HEK293T (cell line): ENCODE measurements around the gene PTGES.
"Not testable (repeated sequence)": the region's sequence is repeated elsewhere in the genome, so short reads cannot be mapped to it uniquely, and the experiment has no call there.

Source experiments
- CTCF ChIA-PET: fragments of 350-600 bp; formaldehyde crosslinking; extraction: SDS; loops from one replicate; lab custom pipeline; 2021; ENCODE audit warnings: antibody characterized with exemption, inconsistent platforms; lab: Yijun Ruan, JAX
- POLR2A ChIA-PET: fragments of 350-600 bp; formaldehyde crosslinking; extraction: SDS; loops from one replicate; lab custom pipeline; 2020; ENCODE audit warnings: antibody characterized with exemption, inconsistent platforms; lab: Yijun Ruan, JAX
- DNase-seq: peaks from one replicate; pipeline ENCODE4 v3.0.0; 2012; ENCODE audit warnings: mixed read lengths; ENCODE audit errors: extremely low spot score
- ARNT ChIP-seq: fragments of 450-650 bp; IDR thresholded peaks from 2 replicates; pipeline ENCODE4 v1.6.1; 2017; ENCODE audit warnings: mild to moderate bottlenecking
- BHLHE40 ChIP-seq: fragments of 450-650 bp; IDR thresholded peaks from 2 replicates; pipeline ENCODE4 v1.6.1; 2016; ENCODE audit warnings: mild to moderate bottlenecking, moderate library complexity, borderline replicate concordance
- CTBP1 ChIP-seq: fragments of 450-650 bp; IDR thresholded peaks from 2 replicates; pipeline ENCODE4 v1.6.1; 2016; ENCODE audit warnings: borderline replicate concordance
- ELF4 ChIP-seq: fragments of 450-650 bp; IDR thresholded peaks from 2 replicates; pipeline ENCODE4 v1.6.1; 2017; ENCODE audit warnings: antibody characterized with exemption
- FOXA1 ChIP-seq: fragments of 450-650 bp; IDR thresholded peaks from 2 replicates; pipeline ENCODE4 v1.6.1; 2016; ENCODE audit warnings: mild to moderate bottlenecking
- FOXK2 ChIP-seq: fragments of 450-650 bp; IDR thresholded peaks from 2 replicates; pipeline ENCODE4 v1.6.1; 2016; ENCODE audit warnings: mild to moderate bottlenecking
- FOXM1 ChIP-seq: fragments of 450-650 bp; IDR thresholded peaks from 2 replicates; pipeline ENCODE4 v1.6.1; 2017; ENCODE audit warnings: mild to moderate bottlenecking, borderline replicate concordance
- HDGF ChIP-seq: fragments of 450-650 bp; IDR thresholded peaks from 2 replicates; pipeline ENCODE4 v1.6.1; 2017; ENCODE audit warnings: antibody characterized with exemption, borderline replicate concordance
- L3MBTL2 ChIP-seq: fragments of 450-650 bp; conservative IDR thresholded peaks from 2 replicates; pipeline ENCODE4 v1.6.1; 2016; ENCODE audit warnings: mild to moderate bottlenecking
- LEF1 ChIP-seq: fragments of 450-650 bp; IDR thresholded peaks from 2 replicates; pipeline ENCODE4 v1.6.1; 2017; ENCODE audit warnings: mild to moderate bottlenecking, borderline replicate concordance
- NFRKB ChIP-seq: fragments of 450-650 bp; IDR thresholded peaks from 2 replicates; pipeline ENCODE4 v1.6.1; 2016; ENCODE audit warnings: mild to moderate bottlenecking, moderate library complexity
- SP1 ChIP-seq: fragments of 450-650 bp; IDR thresholded peaks from 2 replicates; pipeline ENCODE4 v1.6.1; 2017
- SUZ12 ChIP-seq: fragments of 450-650 bp; IDR thresholded peaks from 2 replicates; pipeline ENCODE4 v1.6.1; 2016; ENCODE audit warnings: mild to moderate bottlenecking
- TARDBP ChIP-seq: fragments of 450-650 bp; IDR thresholded peaks from 2 replicates; pipeline ENCODE4 v1.6.1; 2016
- ZNF384 ChIP-seq: fragments of 450-650 bp; IDR thresholded peaks from 2 replicates; pipeline ENCODE4 v1.6.1; 2016
- TF ChIP-seq, protein P1 (sequence below): fragments of 450-650 bp; IDR thresholded peaks from 2 replicates; pipeline ENCODE4 v1.6.1; 2016

Gene PTGES, protein sequence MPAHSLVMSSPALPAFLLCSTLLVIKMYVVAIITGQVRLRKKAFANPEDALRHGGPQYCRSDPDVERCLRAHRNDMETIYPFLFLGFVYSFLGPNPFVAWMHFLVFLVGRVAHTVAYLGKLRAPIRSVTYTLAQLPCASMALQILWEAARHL

DNA sequence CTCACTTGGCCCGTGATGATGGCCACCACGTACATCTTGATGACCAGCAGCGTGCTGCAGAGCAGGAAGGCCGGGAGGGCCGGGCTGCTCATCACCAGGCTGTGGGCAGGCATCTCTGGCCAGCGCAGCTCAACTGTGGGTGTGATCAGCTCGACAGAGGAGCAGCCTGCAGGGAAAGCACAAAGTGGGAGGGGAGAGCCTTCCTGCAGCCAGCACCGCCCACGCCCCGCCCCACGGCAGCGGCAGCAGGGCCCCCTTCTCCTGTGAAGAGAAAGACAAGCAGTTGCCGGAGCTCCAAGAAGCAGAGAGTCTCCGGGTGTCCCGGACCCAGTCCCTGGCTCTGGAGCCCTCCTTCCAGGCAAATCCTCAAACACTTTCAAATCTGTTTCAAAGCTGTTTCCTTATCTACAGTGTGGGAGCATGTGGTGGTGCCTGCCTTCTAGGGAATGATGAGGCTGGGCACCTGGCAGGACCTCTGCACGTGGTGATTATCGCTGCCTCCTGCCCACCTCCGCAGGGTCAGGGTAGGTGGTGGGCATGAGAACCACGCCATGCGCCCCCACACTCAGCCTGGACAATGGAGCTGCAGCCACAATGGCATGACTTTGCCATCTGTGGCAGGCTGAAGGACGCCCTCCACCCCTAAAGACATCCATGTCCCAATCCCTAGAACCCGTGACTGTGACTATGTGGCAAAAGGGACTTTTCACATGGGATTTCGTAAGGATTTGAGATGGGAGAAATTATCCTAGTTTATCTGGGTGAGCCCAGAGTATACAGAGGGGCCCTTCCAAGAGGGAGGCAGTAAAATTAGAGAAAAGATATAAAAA, at the start of gene PTGES:
TSS of gene PTGES (minus strand) at position 143 of the 830 bp plus-strand sequence. CDS start at position 113, 30 bp downstream.
- peak; percentile 70 for DNase-seq
- no peak for TF ChIP-seq ARNT
- TF ChIP-seq HDGF, result no peak
- TF ChIP-seq SP1, result no peak
- no peak for TF ChIP-seq LEF1
- TF ChIP-seq TARDBP, result no peak
- TF ChIP-seq L3MBTL2, result no peak
- no peak for TF ChIP-seq ELF4
- no peak for TF ChIP-seq BHLHE40
- no peak for TF ChIP-seq FOXK2
- ChIA-PET CTCF (interaction anchor here (0.5 kb wide), 1 partner anchor 1190 kb away, joined by 5 read pairs; no protein-coding TSS in a partner anchor), POLR2A (interaction anchor here (0.8 to 1.3 kb wide), 2 partner anchors 15 to 23 kb away, joined by 3 to 5 read pairs; no protein-coding TSS in a partner anchor)

DNA sequence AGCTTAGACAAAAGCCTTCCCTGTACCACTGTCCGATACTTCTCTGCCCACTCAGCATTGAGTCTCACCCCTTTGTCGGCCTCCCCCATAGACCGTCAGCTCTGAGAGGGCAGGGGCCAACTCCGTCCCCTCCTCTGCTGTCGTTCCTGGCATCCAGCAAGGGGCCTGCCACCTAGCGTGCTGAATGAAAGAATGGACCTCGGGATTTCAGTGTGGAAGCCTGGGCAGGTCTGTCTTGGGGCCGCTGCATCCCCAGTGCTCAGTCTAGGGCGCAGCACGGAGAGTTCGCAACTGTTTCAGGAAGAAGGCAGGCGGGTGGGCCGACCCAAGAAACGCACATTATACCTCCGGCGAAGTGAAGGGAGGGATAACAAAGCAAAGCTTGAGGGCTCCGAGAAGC, 48.7 kb upstream of the PTGES start:
- TF ChIP-seq, protein P1, sequence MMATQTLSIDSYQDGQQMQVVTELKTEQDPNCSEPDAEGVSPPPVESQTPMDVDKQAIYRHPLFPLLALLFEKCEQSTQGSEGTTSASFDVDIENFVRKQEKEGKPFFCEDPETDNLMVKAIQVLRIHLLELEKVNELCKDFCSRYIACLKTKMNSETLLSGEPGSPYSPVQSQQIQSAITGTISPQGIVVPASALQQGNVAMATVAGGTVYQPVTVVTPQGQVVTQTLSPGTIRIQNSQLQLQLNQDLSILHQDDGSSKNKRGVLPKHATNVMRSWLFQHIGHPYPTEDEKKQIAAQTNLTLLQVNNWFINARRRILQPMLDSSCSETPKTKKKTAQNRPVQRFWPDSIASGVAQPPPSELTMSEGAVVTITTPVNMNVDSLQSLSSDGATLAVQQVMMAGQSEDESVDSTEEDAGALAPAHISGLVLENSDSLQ, result no peak
- TF ChIP-seq SP1, result no peak
- TF ChIP-seq ELF4, result no peak
- TF ChIP-seq FOXM1, result no peak
- TF ChIP-seq ZNF384, result no peak
- TF ChIP-seq LEF1, result no peak
- no peak for TF ChIP-seq FOXA1
- no peak for TF ChIP-seq L3MBTL2
- TF ChIP-seq CTBP1, result no peak
- TF ChIP-seq SUZ12, result no peak
- TF ChIP-seq TARDBP, result no peak
- no peak for TF ChIP-seq BHLHE40
- TF ChIP-seq HDGF, result no peak
- TF ChIP-seq NFRKB, result no peak
- TF ChIP-seq FOXK2, result no peak
- TF ChIP-seq ARNT, result no peak
- no peak for DNase-seq
- POLR2A ChIA-PET, result no interaction called here
- CTCF ChIA-PET, result interaction anchor here (0.7 kb wide), 1 partner anchor 26 kb away, joined by 3 read pairs; no protein-coding TSS in a partner anchor

DNA sequence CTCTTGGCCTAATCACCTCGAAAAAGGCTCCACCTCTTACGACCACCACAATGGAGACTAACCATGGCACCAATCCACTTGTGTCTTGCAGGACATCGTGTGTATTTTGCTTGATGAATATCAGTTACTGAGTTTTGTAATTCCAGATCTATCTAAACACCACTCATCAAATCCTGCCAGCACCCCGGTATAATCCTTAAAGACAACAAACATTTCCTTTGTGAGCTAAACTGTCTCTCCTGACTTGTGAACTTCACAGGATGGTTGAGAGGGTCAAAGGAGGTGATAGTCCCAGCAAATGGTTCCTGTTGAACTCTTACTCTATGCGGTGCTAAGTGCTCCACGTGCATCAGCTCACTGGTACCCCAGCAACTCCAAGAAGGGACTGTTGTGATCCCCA, 46.1 kb upstream of the PTGES start:
- ChIA-PET CTCF (no interaction called here), POLR2A (no interaction called here)
- TF ChIP-seq ZNF384 (no peak), L3MBTL2 (no peak), BHLHE40 (no peak), TARDBP (no peak)
- DNase-seq, result no peak

DNA sequence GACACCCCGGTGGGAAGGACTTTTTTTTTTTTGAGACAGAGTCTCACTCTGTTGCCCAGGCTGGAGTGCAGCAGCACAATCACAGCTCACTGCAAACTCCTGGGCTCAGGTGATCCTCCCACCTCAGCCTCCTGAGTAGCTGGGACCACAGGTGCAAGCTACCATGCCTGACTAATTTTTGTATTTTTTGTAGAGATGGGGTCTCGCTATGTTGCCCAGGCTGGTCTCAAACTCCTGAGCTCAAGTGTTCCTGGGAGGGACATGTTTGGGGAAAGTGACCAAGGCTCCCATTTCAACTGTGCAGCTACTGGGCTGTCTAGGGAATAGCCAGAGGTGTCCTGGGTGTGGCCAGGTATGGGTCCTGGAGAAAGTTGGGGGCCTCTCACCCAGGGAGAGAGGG, 43.2 kb upstream of the PTGES start:
- DNase-seq, POLR2A ChIA-PET: not testable (repeated sequence)
- CTCF ChIA-PET, result interaction anchor here (0.7 to 1.1 kb wide), 2 partner anchors 69 to 310 kb away, joined by 3 read pairs; no protein-coding TSS in a partner anchor

DNA sequence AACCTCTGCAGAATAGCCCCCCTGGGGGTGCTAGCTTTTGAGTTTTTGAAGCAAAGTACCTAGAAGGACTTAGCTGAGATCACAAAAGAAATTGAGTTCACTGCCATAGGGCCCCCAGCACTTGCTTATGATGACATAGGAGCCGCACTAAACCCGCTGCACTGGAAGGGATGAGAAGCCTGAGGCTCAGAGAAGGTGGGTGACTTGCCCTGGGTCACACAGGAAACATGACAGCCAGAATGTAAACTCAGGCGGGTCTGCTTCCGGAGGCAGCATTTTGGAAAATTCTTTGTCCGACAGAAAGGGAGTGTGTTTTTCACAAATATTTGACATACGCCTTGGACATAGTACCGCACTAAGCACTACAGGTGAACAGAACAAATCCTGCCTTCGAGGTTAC, 41.7 kb upstream of the PTGES start:
- DNase-seq, result no peak
- TF ChIP-seq ELF4, result no peak
- TF ChIP-seq CTBP1, result no peak
- TF ChIP-seq TARDBP, result no peak
- TF ChIP-seq FOXA1, result no peak
- TF ChIP-seq L3MBTL2, result no peak
- TF ChIP-seq ARNT, result no peak
- TF ChIP-seq HDGF, result no peak
- TF ChIP-seq BHLHE40, result no peak
- TF ChIP-seq NFRKB, result no peak
- TF ChIP-seq, protein P1, result no peak
- no peak for TF ChIP-seq ZNF384
- no peak for TF ChIP-seq FOXK2
- TF ChIP-seq LEF1, result no peak
- TF ChIP-seq SP1, result no peak
- no peak for TF ChIP-seq SUZ12
- TF ChIP-seq FOXM1, result no peak
- ChIA-PET POLR2A (no interaction called here), CTCF (no interaction called here)

DNA sequence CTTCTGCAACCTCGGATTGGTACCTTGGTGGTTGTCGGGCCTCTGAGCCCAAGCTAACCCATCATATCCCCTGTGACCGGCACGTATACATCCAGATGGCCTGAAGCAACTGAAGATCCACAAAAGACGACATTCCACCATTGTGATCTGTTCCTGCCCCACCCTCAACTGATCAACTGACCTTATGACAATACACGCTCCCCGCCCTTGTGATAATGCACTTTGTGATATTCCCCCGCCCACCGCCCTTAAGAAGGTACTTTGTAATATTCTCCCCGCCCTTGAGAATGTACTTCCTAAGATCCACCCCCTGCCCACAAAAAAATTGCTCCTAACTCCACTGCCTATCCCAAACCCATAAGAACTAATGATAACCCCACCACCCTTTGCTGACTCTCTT, 33.6 kb upstream of the PTGES start:
- DNase-seq, result no peak
- ChIA-PET CTCF (interaction anchor here (0.6 kb wide), 1 partner anchor 681 kb away, joined by 4 read pairs; no protein-coding TSS in a partner anchor), POLR2A (no interaction called here)
- TF ChIP-seq BHLHE40 (no peak), LEF1 (no peak), FOXA1 (no peak)

DNA sequence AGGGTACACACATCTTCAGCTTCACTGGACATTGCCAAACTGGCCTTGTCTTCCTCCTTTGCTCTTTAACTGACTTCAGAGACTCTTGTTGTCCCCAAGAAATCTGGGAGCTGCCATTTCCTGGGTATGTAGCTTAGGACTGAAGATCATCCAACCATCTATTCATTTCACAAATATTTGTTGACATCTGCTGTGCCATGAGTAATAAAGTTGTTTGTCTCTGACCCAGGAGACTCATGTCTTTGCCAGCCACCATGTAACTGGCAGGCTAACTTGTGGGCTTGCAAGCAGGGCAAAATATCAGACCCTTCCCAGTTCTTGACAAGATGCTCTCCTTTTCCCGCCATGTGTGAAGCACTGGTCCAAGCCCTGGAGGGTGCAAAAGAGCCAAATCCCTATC, 33.0 kb upstream of the PTGES start:
- no peak for DNase-seq
- ChIA-PET CTCF (interaction anchor here (0.6 kb wide), 1 partner anchor 682 kb away, joined by 4 read pairs; no protein-coding TSS in a partner anchor), POLR2A (interaction anchor here (1.1 kb wide), 1 partner anchor 48 kb away, joined by 3 read pairs; no protein-coding TSS in a partner anchor)
- TF ChIP-seq NFRKB (no peak), FOXA1 (no peak), FOXM1 (no peak), FOXK2 (no peak), ELF4 (no peak), CTBP1 (no peak), BHLHE40 (no peak)

DNA sequence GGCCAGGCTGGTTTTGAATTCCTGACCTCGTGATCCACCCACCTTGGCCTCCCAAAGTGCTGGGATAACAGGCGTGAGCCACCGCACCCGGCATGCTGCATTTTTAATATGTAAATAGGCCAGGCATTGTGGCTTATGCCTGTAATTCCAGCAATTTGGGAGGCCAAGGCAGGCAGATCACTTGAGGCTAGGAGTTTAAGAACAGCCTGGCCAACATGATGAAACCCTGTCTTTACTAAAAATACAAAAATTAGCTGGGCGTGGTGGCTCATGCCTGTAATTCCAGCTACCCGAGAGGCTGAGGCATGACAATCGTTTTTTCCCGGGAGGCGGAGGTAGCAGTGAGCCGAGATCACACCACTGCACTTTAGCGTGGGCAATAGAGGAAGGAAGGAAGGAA, 32.1 kb upstream of the PTGES start:
- DNase-seq, result not testable (repeated sequence)
- POLR2A ChIA-PET, result interaction anchor here (1.1 kb wide), 1 partner anchor 47 kb away, joined by 3 read pairs; no protein-coding TSS in a partner anchor
- CTCF ChIA-PET, result interaction anchor here (1.3 kb wide), 1 partner anchor 47 kb away, joined by 7 read pairs; no protein-coding TSS in a partner anchor
